ENCODE measurements around the gene SNX17. TPM values are rescaled to one million over a fixed set of nuclear protein-coding genes. Genes with fewer than 3 reads are reported as not detected.
A peak's percentile ranks its signal among the peaks of the same experiment; 100 is the strongest.
"Not testable (repeated sequence)": the region's sequence is repeated elsewhere in the genome, so short reads cannot be mapped to it uniquely, and the experiment has no call there.

Gene SNX17
- total and polyA plus RNA-seq, 3 experiments from 2014 or later = 122 to 211 (median 130) TPM

DNA sequence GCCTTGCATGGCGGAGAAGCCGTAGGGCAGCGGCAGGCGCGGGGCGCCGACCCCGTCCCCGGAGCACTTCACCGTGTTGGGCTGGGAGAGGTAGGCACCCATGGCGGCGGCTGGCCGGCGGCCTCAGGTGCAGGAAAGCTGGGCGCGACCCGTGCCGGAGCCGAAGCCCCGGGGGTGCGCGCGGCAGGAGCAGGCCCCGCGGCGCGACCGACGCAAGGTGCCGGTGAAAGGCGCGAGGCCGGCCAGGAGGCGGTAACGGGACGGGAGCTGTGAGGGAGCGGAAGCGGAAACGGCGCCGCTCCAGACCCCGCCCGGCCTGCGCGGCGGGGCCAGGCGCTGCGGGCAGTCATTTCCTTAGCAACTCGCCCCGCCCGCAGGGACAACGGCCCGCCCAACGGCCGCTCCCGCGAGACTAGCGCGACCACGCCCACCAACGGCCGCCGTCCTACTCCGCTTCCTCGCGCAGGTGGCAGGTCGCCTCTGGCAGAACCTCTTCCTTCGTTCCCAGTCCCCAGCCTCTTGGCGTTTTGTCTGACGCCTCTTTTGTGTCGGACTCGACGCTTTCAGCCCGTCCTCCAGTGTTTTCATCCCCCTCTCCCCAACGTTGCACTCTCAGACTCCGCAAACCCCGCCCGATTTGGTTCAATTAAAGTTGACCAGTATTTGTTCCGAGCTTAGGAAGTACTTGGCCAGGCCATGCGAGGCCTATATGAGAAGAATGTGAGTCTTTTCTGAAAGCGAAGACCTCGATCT is 39.1 kb downstream of the SNX17 start, which contains the start of gene PPM1G:
TSS of gene PPM1G (minus strand) at position 271 of the 753 bp plus-strand sequence. CDS start at position 102, 169 bp downstream.
- peak within 1 kb of the TSS; percentile 81 to 96 (median 90) for H3K4me3 Mint-ChIP-seq
- Histone ChIP-seq H3K27me3 (ENCODE audit: insufficient read depth, low read length, poor library complexity, severe bottlenecking) (no peaks in the 10 kb centered on the region), H3K4me1 (ENCODE audit: insufficient read depth, low read length) (peaks cover 34% of the 10 kb centered on the region), H3K4me3 (ENCODE audit: low read length) (peak within 1 kb of the TSS; percentile 66), H3K9me3 (ENCODE audit: low read length) (no peaks in the 10 kb centered on the region), H3K36me3 (ENCODE audit: insufficient read depth, low read length) (no peaks in the 10 kb centered on the region), H3K27ac (ENCODE audit: low read depth, low read length) (peak within 1 kb of the TSS; percentile 86)
- peaks cover 0 to 21% (median 3%) of the 10 kb centered on the region in 3 donors for H3K36me3 Mint-ChIP-seq
- no peaks in the 10 kb centered on the region for H3K9me3 Mint-ChIP-seq
- ChIA-PET POLR2A (interaction anchor here (1.0 to 3.0 kb wide), 8 partner anchors 8 to 254 kb away, joined by 3 to 25 read pairs (median 4); partner anchors contain the start of genes GTF3C2, MPV17, NRBP1 and SLC4A1AP), CTCF (interaction anchor here (0.7 to 2.1 kb wide), 7 partner anchors 14 to 274 kb away, joined by 3 to 8 read pairs (median 6); partner anchors contain the start of genes NRBP1 and ZNF513)
- peaks cover 0 to 10% of the 10 kb centered on the region in 2 donors for H3K27me3 Mint-ChIP-seq
- peaks cover 31 to 48% (median 40%) of the 10 kb centered on the region in 3 donors for H3K4me1 Mint-ChIP-seq
- peak within 1 kb of the TSS; percentile 88 to 96 (median 94) for H3K27ac Mint-ChIP-seq
- DNase-seq = peak; percentile 94 to 97 (median 95)

DNA sequence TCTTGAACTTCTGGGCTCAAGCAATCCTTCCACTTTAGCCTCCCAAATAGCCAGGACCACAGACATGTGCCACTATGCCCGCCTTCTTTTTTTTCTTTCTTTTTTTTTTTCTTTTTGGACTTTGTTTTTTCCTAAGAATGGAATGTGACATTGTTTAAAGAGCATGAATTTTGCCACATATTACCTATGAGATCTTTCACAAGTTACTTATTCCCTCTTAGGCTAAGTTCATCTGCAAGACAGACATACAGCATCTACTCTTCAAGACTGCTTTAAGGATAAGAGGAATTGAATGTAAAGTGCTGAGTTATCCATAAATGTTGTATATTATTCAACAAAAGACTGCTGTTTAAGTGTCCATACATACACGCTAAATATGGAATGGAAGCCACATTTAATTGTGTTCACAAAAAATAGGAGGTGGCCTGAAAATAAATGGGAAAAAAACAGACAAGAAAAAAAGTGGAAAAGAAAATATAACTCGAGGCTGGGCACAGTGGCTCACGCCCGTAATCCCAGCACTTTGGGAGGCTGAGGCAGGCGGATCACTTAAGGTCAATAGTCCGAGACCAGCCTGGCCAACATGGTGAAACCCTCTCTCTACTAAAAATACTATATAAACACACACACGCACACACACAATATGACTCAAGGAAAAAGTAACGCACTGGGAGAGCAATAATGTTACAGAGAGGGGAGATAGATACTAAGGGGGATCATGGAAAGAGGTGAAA is 42.2 kb downstream of the SNX17 start:
- ChIA-PET POLR2A (no interaction called here), CTCF (no interaction called here)

GRCh38 chr2:27416151-27416550 is 45.7 kb downstream of the SNX17 start:
- Histone ChIP-seq H3K4me1 (ENCODE audit: insufficient read depth, low read length) (no peaks in the 10 kb centered on the region), H3K4me3 (ENCODE audit: low read length) (no peak overlapping the region), H3K27me3 (ENCODE audit: insufficient read depth, low read length, poor library complexity, severe bottlenecking) (no peaks in the 10 kb centered on the region), H3K9me3 (ENCODE audit: low read length) (no peaks in the 10 kb centered on the region), H3K27ac (ENCODE audit: low read depth, low read length) (no peak overlapping the region), H3K36me3 (ENCODE audit: insufficient read depth, low read length) (no peaks in the 10 kb centered on the region)
- Mint-ChIP-seq H3K27me3 (peaks cover 0 to 13% of the 10 kb centered on the region in 2 donors), H3K9me3 (no peaks in the 10 kb centered on the region), H3K4me1 (no peaks in the 10 kb centered on the region), H3K36me3 (no peaks in the 10 kb centered on the region), H3K4me3 (no peak overlapping the region), H3K27ac (no peak overlapping the region)
- CTCF ChIA-PET = no interaction called here
- no peak for DNase-seq
- POLR2A ChIA-PET = no interaction called here

More for the DNA sequence above, 42.2 kb downstream of the SNX17 start:
- peak overlapping the region in 1 of 7 donors; percentile 82 for H3K4me3 Mint-ChIP-seq
- no peak for DNase-seq
- H3K9me3 Mint-ChIP-seq = no peaks in the 10 kb centered on the region
- H3K4me3 ChIP-seq (ENCODE audit: low read length) = no peak overlapping the region
- peaks cover 16% of the 10 kb centered on the region for H3K4me1 ChIP-seq (ENCODE audit: insufficient read depth, low read length)
- no peaks in the 10 kb centered on the region for H3K27me3 ChIP-seq (ENCODE audit: insufficient read depth, low read length, poor library complexity, severe bottlenecking)
- peaks cover 0 to 4% (median 0%) of the 10 kb centered on the region in 3 donors for H3K36me3 Mint-ChIP-seq
- no peaks in the 10 kb centered on the region for H3K36me3 ChIP-seq (ENCODE audit: insufficient read depth, low read length)
- no peaks in the 10 kb centered on the region for H3K9me3 ChIP-seq (ENCODE audit: low read length)
- H3K27ac Mint-ChIP-seq = peak overlapping the region in 1 of 8 donors; percentile 71
- no peak overlapping the region for H3K27ac ChIP-seq (ENCODE audit: low read depth, low read length)
- H3K4me1 Mint-ChIP-seq = peaks cover 17 to 23% (median 21%) of the 10 kb centered on the region in 3 donors
- peaks cover 0 to 10% of the 10 kb centered on the region in 2 donors for H3K27me3 Mint-ChIP-seq

DNA sequence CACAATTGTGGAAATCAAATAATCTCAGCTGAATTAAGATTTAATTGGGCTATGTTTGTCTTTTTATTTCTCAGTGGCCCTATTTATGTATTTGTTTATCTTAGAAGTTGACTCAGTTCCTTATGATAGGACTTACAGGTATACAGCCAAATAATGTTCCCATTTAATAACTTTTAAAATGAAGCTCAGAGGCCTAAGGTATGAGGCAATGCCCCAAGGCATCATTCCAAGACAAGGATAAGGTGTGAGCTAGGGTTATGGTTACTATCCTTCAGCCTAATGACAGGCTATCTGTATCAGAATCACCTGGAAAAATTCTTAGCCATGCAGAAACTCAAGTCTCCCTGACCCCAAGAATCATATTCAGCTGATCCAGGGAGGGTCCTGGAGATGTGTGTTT is 50.6 kb downstream of the SNX17 start:
- Histone ChIP-seq H3K9me3 (ENCODE audit: low read length) (no peaks in the 10 kb centered on the region), H3K36me3 (ENCODE audit: insufficient read depth, low read length) (no peaks in the 10 kb centered on the region), H3K4me3 (ENCODE audit: low read length) (no peak overlapping the region), H3K4me1 (ENCODE audit: insufficient read depth, low read length) (no peaks in the 10 kb centered on the region), H3K27ac (ENCODE audit: low read depth, low read length) (no peak overlapping the region), H3K27me3 (ENCODE audit: insufficient read depth, low read length, poor library complexity, severe bottlenecking) (no peaks in the 10 kb centered on the region)
- Mint-ChIP-seq H3K27ac (no peak overlapping the region), H3K4me1 (no peaks in the 10 kb centered on the region), H3K36me3 (no peaks in the 10 kb centered on the region), H3K4me3 (no peak overlapping the region), H3K27me3 (peaks cover 0 to 3% of the 10 kb centered on the region in 2 donors), H3K9me3 (no peaks in the 10 kb centered on the region)
- POLR2A ChIA-PET = no interaction called here
- no peak for DNase-seq
- CTCF ChIA-PET = no interaction called here

- no peak for DNase-seq
- Histone ChIP-seq H3K9me3 (ENCODE audit: low read length) (no peaks in the 10 kb centered on the region), H3K27ac (ENCODE audit: low read depth, low read length) (no peak overlapping the region), H3K4me1 (ENCODE audit: insufficient read depth, low read length) (no peaks in the 10 kb centered on the region), H3K4me3 (ENCODE audit: low read length) (no peak overlapping the region), H3K27me3 (ENCODE audit: insufficient read depth, low read length, poor library complexity, severe bottlenecking) (no peaks in the 10 kb centered on the region), H3K36me3 (ENCODE audit: insufficient read depth, low read length) (no peaks in the 10 kb centered on the region)
- CTCF ChIA-PET = no interaction called here
- H3K27ac Mint-ChIP-seq = no peak overlapping the region
- H3K36me3 Mint-ChIP-seq = no peaks in the 10 kb centered on the region
- no peaks in the 10 kb centered on the region for H3K9me3 Mint-ChIP-seq
- POLR2A ChIA-PET = no interaction called here
- H3K27me3 Mint-ChIP-seq = peaks cover 0 to 3% of the 10 kb centered on the region in 2 donors
- H3K4me3 Mint-ChIP-seq = no peak overlapping the region
- no peaks in the 10 kb centered on the region for H3K4me1 Mint-ChIP-seq
Observed at GRCh38 chr2:27421660-27422250, 51.3 kb downstream of the SNX17 start.

- Histone ChIP-seq H3K9me3 (ENCODE audit: low read length) (no peaks in the 10 kb centered on the region), H3K27ac (ENCODE audit: low read depth, low read length) (no peak overlapping the region), H3K36me3 (ENCODE audit: insufficient read depth, low read length) (no peaks in the 10 kb centered on the region), H3K27me3 (ENCODE audit: insufficient read depth, low read length, poor library complexity, severe bottlenecking) (no peaks in the 10 kb centered on the region), H3K4me1 (ENCODE audit: insufficient read depth, low read length) (peaks cover 6% of the 10 kb centered on the region), H3K4me3 (ENCODE audit: low read length) (no peak overlapping the region)
- no peaks in the 10 kb centered on the region for H3K9me3 Mint-ChIP-seq
- no peak overlapping the region for H3K27ac Mint-ChIP-seq
- POLR2A ChIA-PET = no interaction called here
- peaks cover 0 to 3% of the 10 kb centered on the region in 2 donors for H3K27me3 Mint-ChIP-seq
- H3K4me3 Mint-ChIP-seq = no peak overlapping the region
- no peaks in the 10 kb centered on the region for H3K36me3 Mint-ChIP-seq
- peaks cover 4 to 6% (median 6%) of the 10 kb centered on the region in 3 donors for H3K4me1 Mint-ChIP-seq
- DNase-seq = no peak
- CTCF ChIA-PET = interaction anchor here (1.1 kb wide), 1 partner anchor 13 kb away, joined by 6 read pairs; no protein-coding TSS in a partner anchor
Observed at GRCh38 chr2:27422958-27423357, 52.5 kb downstream of the SNX17 start.

DNA sequence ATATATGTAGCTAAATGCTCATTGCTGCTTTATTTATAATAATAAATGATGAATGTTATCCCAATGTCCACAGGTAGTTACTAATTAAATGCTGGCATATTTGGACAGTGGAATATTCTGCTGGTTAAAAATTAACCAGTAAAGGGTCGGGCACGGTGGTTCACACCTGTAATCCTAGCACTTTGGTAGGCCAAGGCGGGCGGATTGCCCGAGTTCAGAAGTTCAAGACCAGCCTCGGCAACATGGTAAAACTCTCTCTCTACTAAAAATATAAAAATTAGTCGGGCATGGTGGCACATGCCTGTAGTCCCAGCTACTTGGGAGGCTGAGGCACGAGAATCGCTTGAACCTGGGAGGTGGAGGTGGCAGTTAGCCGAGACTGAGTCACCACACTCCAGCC is 54.6 kb downstream of the SNX17 start:
- H3K4me1 ChIP-seq (ENCODE audit: insufficient read depth, low read length) = peaks cover 14% of the 10 kb centered on the region
- Mint-ChIP-seq H3K36me3 (peaks cover 0 to 12% (median 0%) of the 10 kb centered on the region in 3 donors), H3K4me1 (peaks cover 14 to 19% (median 18%) of the 10 kb centered on the region in 3 donors)
- H3K4me3 Mint-ChIP-seq; DNase-seq; H3K27ac ChIP-seq (ENCODE audit: low read depth, low read length); H3K4me3 ChIP-seq (ENCODE audit: low read length); H3K27ac Mint-ChIP-seq; POLR2A ChIA-PET; H3K9me3 Mint-ChIP-seq; H3K27me3 Mint-ChIP-seq; H3K36me3 ChIP-seq (ENCODE audit: insufficient read depth, low read length); CTCF ChIA-PET; H3K27me3 ChIP-seq (ENCODE audit: insufficient read depth, low read length, poor library complexity, severe bottlenecking); H3K9me3 ChIP-seq (ENCODE audit: low read length): not testable (repeated sequence)
